ENCODE data around the gene COL10A1.

COL10A1 gene

DNA sequence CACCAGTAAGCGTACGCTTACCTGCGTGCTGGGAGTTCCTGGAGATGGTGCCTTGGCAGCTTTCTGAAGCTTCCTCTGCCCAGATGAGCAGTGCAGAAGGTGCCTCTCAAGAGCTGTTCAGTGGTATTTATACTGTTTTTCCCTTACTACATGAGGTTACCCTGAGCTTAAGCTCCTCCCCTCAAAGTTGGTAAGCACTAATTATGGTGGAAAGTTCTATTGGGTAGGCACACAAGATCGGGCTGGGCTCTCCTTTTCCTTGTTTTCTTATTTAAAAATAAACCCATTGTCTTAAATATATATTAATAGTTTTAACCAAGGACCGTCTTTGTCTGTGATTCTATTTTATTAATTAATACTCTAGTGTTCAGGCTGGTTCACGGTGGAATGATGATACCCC is at the start of gene COL10A1:
Gene COL10A1, minus strand, starts transcription at position 101 of the 400 bp plus-strand sequence. CDS start 640 bp downstream, outside the sequence.
- no peak for DNase-seq

DNA sequence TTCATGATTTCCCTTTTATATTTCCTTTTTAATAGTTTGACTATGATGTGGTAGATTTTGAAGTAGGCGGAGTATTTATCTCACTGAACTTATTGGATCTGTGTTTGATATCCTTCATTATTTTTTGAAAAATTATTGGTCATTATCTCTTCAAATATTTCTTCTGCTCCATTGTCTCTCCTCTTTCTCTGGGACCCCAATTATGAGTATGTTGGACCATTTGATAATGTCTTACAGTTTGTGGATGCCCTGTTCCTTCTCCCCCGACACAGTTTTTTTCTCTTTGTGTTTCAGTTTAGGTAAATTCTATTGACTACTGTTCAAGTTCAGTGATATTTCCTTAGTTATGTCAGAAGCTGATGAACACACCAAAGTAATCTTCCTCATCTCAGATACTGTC is 49.4 kb upstream of the COL10A1 start:
- no peak for DNase-seq

DNA sequence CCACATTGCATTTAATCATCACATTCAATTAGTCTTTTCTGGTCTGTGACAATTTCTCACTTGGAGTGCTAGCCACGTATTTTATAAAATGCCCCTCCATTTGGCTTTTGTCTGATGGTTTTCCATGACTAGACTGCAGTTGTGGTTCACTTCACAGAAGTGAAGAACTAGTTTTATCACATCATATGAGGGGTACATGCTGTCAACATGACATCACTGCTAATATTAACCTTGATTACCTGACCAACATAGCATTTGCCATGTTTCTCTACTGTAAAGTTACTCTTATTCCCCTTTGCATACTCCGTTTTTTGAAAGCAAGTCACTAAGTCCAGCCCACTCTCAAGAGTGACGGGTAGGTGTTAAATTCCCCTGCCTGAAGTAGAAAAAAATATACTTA is 48.0 kb upstream of the COL10A1 start:
- DNase-seq: no peak

DNA sequence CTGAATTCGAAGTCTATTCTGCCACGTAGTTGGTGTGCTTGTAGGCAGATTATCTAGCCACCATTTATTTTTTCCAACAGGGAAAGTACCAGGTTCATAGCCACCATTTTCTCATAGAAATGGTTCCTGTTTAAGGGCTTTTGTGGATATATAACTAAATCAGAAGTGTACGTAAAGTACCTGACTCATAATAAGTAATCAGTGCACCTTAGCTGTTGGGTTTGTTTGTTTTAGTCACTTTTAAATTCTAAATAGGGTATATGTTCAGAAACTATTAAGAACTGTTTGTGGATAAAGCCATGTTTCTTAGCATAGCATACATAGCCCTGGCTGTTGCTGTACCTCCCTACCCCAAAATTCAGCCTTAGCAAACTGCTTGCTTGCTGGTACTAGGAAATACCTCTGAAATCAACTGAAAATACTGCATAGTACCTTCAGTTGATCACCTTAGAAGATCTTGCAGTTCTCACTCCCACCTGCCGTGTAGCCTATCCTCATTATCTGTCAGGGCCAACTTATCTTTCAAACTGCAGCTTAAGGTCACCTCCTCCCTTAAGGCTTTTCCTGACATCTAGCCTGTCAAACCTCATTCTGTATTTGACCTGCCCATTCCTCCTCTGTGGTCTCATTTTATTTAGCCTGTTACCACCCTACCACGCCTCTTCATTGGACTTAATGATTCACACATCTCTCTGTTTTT is 44.6 kb upstream of the COL10A1 start:
- no peak for DNase-seq

DNA sequence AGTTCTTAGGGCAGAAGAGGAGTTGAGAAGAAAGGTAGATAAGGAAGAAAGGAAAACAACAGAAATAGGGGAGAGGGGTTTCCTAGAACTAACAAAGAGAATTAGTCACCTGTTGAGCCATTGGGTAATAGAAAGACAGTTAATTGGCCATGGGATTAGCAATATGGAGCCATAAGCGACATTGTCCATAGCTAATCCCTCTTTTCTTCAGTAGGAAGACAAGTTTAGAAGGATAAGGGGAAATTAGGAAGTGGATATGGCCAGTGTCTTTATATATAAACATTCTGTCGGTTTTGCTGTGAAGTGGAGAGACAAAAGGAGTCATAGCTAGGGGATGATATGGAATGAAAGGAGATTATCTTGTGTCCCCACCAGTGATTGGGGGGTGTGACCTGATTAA is 43.9 kb upstream of the COL10A1 start:
- no peak for DNase-seq

DNA sequence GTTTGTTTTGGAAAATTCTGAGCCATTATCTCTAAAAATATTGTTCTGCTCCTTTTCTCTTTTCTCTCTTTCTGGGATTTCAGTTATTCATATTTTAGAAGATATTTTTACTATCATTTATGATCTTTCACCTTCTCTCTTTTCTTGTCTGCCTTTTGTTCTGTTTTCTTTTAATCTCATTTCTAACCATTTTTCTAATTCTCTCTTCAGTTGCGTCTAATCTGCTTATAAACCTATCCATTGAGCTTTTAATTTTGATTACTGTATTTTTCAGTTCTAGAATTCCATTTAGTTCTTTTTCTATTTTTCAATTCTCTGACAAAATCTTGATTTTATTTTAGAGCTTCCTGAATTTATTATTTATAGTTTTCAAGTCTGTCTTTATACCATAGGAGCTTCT is 42.2 kb upstream of the COL10A1 start:
- DNase-seq: no peak

DNA sequence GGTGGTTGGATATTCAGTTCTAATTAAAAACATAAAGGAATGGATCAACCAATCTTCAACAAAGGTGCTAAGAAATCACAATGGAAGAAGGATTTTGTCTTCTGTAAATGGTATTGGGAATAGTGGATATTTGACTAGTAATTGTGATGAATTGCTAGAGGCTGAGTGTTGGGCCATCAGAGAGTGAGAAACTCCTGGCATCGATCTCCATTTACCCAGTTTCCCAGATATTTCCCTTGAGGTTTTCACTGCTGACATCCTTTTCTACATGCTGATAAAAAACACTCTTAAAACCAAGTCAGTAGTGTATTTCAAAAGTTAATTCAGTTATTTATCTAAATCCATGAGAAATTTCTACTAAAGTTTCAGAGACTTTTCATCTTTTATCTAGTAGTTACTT is 40.4 kb upstream of the COL10A1 start:
- DNase-seq: no peak

DNA sequence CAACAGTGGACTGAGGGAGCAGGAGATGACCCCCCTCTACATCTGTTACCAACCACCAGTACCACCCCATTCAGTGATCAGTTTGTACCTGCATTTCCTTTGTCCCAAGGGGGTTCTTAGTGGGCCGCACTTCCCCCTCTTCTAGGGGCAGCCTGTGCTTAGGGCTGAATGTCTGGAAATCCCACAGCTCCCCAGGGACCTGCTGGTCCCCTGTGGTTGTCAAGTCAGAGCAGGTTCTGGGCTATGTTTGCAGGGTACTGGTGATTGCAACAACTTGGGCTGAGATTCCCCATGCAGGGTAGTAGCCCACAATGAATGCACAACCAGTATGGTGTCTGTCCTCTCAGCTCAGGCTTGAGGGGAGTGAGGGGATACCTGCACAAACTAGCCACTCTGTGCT is 39.7 kb upstream of the COL10A1 start:
- DNase-seq: no peak

DNA sequence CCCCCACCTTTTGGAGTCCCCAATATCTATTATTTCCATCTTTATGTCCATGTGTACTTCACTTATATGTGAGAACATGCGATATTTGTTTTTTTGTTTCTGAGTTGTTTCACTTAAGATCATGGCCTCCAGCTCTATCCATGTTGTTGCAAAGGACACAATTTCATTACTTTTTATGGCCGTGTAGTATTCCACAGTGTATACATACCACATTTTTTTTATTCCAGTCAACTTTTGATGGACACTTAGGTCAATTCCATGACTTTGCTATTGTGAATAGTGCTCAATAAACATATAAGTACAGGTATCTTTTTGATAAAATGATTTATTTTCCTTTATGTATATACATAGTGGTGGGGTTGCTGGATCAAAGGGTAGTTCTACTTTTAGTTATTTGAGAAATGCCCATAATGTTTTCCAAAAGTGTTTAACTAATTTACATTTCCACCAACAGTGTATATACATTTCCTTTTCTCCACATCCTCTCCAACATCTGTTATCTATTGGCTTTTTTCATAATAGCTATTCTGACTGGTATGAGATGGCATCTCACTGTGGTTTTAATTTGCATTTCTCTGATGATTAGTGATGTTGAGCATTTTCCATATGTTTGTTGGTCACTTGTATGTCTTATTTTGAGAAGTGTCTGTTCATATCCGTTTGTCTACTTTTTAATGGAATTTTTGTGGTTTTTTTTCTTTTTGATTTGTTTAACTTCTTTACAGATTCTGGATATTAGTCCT is 34.0 kb upstream of the COL10A1 start:
- DNase-seq: no peak

DNA sequence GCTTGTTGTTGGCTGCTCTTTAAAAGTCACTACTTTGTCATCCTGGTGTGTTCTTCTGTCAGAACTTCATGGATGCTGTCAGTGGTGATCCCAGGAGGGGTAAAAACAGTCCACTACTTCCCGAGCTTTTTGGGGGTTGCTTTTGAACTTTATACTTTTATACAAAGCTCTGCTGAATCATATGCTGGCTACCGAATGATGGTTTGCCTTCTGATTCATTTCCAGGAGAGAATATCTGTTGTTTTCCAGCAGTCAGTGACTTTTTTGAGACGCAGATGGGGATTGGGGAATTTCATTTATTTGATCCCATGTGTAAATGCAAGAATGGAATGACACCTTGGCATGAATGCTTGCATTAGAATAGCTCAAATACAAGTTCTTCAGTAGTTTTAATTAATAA is 32.7 kb upstream of the COL10A1 start:
- no peak for DNase-seq

DNA sequence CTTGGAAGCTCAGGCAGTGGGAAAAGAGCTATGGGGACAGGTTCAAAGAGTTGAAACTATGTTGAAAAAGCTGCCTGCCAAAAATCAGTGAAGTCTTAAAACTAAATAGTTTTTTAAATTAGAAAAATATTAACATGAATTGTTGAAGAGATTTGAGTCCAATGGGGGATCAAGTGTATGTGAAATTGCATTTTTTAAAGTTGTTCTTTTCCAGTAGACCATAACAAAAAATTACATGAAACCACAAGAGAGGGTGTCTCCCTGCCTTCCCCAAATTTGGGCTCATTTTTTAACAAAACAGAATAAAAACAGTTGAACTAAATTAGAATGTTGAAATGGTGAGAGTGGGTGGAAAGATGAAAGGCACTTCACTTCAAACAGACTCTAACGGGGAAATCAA is 31.5 kb upstream of the COL10A1 start:
- no peak for DNase-seq

DNA sequence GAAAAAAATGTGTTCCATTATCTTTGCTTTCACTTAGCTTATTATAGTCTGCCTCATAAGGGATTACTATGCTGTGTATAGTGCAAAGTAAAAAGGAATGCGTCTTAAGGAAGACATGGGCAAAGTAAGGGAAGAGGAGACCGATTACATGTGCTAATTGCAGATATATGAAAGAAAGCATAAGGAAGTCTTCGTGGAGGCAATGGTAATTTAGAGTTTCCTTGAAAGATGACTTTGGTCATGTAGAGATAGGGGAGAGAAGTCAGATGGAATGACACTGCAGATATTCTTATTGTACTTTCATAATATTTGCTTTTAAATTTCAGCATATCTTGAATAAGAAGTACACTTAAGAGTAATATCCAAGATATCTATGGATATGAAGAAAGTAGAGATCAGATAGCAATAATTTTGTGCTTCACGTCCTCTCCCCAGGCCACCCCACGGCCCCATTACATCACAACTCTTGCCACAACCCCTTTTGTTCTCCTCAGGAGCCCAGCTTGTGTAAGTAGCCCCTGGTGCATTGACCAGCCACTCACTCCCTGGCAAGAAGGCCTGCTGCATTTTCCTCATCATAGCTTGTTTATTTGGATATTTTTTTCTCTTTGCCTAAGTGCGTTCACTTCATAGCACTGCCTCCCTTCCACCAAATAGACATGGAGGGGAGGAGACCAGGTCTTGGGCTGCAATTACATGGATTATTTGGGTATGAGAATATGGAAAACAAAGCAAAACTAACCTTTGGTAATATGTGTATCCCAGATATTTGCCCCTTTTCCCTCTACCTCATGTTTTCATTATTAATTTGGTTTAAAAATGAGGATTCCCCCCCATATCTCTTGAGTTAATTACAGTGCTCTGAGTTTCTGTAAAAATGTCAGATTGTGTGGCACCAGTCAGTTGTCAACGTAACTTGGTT is 30.7 kb upstream of the COL10A1 start:
- DNase-seq: no peak

DNA sequence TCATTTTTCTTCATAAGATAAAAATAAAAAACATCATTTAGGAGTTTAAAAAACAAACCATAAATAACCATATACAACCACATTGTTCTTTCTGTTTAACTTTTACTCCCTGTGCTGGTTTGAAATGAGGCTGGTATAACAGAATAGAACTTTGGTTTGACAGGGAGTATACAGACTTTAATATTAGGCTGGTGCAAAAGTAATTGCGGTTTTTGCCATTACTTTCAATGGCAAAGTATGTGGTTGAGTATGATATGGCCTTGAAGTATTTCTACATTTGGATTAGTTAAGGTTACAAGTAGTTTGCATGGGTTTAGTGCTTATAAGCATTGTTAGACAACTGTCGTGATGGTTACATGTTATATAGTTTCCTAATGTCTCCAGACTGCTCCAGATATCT is 29.0 kb upstream of the COL10A1 start:
- no peak for DNase-seq

DNA sequence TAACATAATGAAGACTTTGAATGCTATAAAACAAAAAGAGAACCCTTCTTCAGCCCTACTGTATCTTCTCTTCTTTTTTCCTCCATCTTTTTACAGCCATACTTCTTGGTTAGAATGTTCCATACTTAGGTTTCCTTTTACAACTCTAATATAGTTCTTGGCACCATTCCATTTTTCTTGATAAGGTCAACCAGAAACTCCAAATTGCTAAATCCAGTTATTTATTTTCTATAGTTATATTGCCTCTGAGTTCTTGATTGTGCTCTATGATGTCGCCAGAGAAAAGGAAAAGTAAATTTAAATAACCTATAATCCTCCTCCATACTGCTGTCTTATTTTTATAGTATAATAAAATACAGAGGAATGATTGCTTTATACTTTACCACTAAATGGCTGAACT is 26.7 kb upstream of the COL10A1 start:
- DNase-seq: no peak

DNA sequence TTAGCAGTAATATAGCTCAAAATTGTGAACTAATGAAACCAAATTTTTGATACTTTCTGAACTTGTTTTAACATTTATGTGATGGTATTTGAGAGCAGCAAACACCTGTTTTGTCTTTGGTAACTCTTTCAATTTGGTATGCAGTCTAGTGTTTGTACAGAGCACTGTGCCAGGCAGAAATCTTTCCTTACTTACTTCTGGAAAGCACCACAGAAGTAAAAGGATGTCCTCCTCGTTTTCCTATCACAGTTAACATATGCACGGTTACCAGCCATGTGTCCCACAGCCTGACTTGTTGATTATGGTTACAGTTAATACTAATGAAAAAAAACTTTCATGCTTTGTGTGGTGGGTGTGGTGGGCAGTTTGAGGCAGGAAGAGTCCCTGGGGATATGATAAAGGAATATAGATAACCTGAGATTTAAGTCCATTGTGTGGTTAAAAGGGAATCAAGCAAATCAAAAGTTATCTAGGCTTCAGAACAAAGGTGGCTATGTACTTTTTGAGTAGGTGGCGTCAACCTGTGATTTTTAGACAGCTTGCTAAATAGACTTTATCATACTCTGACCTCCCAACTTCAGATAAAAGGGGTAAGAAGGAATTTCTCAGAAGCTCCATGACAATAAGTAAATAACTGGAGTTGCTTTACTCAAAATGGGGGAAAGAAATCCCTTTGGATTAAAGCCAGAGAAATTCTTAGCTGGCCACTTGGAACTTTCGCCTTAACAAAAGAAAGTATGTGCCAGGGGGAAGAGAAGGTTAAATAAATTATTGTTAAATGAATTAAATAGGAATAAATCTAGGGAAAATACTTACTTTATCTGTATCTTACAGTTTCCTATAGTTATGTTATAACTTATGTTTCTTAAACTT is 20.1 kb upstream of the COL10A1 start:
- no peak for DNase-seq

DNA sequence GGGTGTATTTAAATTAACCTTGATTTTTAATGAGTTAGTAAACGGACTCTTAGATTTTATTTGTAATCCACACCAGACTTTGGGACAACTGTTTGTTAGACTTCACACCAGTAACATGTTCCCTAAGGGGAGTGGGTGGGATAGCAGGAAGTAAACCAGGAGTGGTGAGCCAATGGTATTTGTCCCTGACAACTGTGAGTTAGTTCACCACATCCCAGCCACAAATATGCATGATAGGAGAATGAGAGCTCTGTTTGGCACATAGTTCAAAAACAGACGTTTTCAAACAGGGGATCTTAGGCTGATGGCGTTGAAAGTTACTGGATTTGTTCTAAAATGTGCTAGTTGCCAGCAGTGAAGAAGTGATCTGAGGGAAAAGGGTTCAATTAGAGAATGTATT is 18.7 kb upstream of the COL10A1 start:
- no peak for DNase-seq

DNA sequence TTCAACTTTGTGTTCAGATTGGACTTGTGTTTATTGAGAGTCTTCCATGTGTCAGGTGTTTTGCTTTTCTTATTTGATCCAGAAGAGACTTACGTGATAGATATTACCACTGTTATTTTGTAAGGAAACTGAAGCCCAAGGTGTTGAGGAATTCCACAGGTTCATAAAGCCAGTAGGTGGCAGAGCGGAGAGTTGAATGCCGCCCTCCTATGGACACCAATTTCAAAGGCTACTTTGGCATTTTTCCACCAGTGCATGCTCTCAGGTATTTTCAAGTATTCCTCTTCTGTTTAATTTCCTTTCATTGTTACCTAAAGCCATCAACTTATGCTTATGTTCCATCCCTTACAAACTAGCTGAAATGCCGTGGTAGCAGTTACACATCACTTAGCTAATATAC is 14.0 kb upstream of the COL10A1 start:
- DNase-seq: no peak

DNA sequence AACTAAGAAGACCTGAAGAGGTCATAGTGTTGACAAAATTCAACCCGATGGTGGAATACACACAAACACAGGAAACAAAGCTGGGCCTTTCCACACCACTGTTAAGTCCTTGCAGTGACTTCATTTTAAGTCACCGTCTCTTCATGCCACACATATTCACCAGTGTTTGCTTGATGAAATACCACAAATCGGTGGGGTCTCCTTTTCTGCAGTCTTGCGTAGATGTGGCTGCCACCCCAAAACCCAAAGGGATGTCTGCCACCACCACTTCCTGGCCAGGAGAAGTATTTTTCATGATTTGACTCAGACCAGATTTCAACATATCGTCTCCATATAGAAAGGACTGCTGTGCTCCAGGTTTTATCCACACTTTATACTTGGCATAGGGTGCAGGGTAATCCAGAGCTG is 11.0 kb upstream of the COL10A1 start:
- DNase-seq: no peak

DNA sequence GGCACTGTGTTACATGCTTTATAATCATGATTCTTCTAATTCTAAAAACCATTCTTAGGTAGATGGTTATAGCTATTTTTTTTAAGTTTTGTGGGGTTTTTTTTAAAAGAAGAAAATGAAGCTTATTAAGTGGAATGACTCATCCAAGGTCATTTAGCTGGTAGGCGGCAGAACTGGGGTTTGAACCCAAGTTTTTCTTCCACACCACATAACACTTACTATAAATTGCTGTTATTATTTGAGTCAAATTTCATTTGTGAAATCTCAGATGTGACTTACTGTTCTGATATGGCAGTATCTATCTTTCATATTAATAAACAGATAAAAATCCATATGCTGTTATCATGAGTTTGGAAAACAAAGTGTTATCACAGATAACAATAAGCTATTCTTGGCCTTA is 10.4 kb upstream of the COL10A1 start:
- no peak for DNase-seq

DNA sequence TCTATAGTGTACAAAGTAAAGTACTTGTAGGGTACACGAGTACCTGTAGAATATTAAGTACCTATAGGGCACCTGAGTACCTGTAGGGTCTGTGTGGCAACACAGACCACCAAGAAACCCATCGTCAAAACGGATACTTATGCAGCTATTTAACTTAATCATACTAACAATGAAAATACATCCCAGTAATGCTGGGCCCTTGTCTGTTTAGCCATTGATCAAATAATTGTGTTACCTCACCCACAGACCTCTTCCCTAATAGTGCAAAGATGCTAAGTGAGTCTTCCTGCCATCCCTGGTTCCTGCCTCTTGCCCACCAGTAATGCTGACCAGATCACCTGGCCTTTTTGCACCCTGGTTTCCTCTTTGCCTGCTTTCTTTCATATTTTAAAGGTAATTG is 7.5 kb upstream of the COL10A1 start:
- no peak for DNase-seq

DNA sequence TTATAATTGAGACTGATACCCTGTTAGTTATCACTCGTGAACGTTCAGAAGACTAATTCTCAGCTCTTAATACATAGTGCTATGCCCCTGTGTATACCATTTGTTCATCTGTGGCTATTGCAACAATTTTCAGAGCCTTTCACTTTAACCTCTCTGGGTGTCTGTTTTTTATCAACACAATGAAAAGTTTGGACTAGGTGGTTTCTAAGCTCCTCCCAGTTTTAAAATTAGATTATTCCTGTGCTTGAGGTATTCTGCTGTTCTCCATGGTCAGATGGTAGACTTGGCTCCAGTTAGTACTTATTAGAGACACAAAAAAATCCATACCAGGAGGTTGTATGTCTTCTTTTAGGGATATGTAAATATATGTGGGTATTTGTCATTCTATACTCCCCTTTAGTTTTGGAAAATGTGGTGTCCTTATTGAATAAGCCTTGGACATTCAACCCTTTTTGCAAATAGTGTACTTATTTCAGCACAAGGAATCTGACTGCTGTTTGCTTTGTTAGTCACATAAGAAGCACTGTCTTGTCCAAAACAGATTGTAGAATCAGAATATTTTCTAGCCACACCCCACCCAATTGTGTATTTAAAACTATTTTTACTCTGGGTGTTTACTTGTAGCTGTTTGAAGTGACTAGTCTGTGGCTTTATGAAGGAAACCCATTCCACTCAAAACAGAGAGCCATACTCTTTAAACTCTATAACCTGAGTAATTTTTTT is 2.0 kb upstream of the COL10A1 start:
- DNase-seq: no peak

DNA sequence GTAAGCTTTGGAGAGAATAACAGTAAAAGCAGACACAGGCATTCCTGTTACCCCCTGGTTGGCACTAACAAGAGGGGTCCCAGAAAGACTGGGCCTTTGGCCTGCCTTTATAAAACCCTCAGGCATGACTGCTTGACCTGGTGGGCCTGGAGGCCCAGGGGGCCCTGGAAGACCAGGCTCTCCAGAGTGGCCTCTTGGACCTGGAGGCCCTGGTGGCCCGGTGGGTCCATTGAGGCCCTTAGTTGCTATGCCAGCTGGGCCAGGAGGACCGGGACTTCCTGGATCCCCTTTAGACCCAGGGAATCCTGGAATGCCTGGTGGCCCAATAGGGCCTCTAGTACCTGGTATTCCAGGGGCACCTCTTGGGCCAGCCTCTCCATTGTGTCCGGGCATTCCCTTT is 5.5 kb downstream of the COL10A1 start:
- no peak for DNase-seq

Data from stimulated activated CD4-positive, alpha-beta T cell treated with anti-CD3 and anti-CD28 coated beads, Interleukin-4, amount 100 ng/mL, for 1 hour (primary cell).